Measurements from ENCODE around the gene ZNF784.

The ZNF784 gene

GRCh38 chr19:55603581-55604292, 20.6 kb downstream of the ZNF784 start:
- Histone ChIP-seq H2BK120ac (ENCODE audit: low read depth, low read length) (no peak overlapping the region), H2BK15ac (replicated peaks; ENCODE audit: low read depth) (no peak overlapping the region), H3K36me3 (ENCODE audit: control insufficient read depth, insufficient read depth, low read length) (no peaks in the 10 kb centered on the region), H2AK5ac (ENCODE audit: low read length) (no peak overlapping the region), H4K5ac (ENCODE audit: low read length) (no peak overlapping the region), H3K27me3 (ENCODE audit: insufficient read depth, low read length, poor library complexity) (no peaks in the 10 kb centered on the region), H2BK5ac (ENCODE audit: low read length) (no peak overlapping the region), H3K79me2 (ENCODE audit: control insufficient read depth, insufficient read depth, low read length) (peaks cover 2% of the 10 kb centered on the region), H3K4me2 (ENCODE audit: low read length) (no peak overlapping the region), H3K18ac (ENCODE audit: low read length) (no peak overlapping the region), H3K4me1 (ENCODE audit: control insufficient read depth, low read depth, low read length) (peaks cover 4% of the 10 kb centered on the region), H3K9ac (ENCODE audit: low read length) (peak overlapping the region; percentile 32), H3K4me3 (ENCODE audit: low read length) (no peak overlapping the region), H3K56ac (ENCODE audit: low read length) (peak overlapping the region; percentile 56), H3K4ac (ENCODE audit: low read depth, low read length) (no peak overlapping the region), H4K8ac (ENCODE audit: low read depth, low read length) (no peak overlapping the region), H3K27ac (ENCODE audit: low read depth, low read length) (no peak overlapping the region), H3K23ac (ENCODE audit: low read length) (no peak overlapping the region), H3K79me1 (ENCODE audit: low read length) (peaks cover 12% of the 10 kb centered on the region)
- DNase-seq, result peak; percentile 45
- WGBS (ENCODE audit: extremely low coverage, insufficient coverage, low lambda C conversion rate), result no CpG with 5 or more reads among the region's 22 CpGs

GRCh38 chr19:55603115-55603514, 21.3 kb downstream of the ZNF784 start:
- H3K4ac ChIP-seq (ENCODE audit: low read depth, low read length), result no peak overlapping the region
- H3K27ac ChIP-seq (ENCODE audit: low read depth, low read length), result no peak overlapping the region
- H3K4me1 ChIP-seq (ENCODE audit: control insufficient read depth, low read depth, low read length), result peaks cover 4% of the 10 kb centered on the region
- no peak overlapping the region for H3K23ac ChIP-seq (ENCODE audit: low read length)
- no CpG with 5 or more reads among the region's 21 CpGs for WGBS (ENCODE audit: extremely low coverage, insufficient coverage, low lambda C conversion rate)
- no peaks in the 10 kb centered on the region for H3K36me3 ChIP-seq (ENCODE audit: control insufficient read depth, insufficient read depth, low read length)
- H3K27me3 ChIP-seq (ENCODE audit: insufficient read depth, low read length, poor library complexity), result no peaks in the 10 kb centered on the region
- no peak overlapping the region for H2BK120ac ChIP-seq (ENCODE audit: low read depth, low read length)
- peaks cover 2% of the 10 kb centered on the region for H3K79me2 ChIP-seq (ENCODE audit: control insufficient read depth, insufficient read depth, low read length)
- H3K4me3 ChIP-seq (ENCODE audit: low read length), result no peak overlapping the region
- H2AK5ac ChIP-seq (ENCODE audit: low read length), result no peak overlapping the region
- H3K9ac ChIP-seq (ENCODE audit: low read length), result peak overlapping the region; percentile 4
- DNase-seq, result no peak
- H4K8ac ChIP-seq (ENCODE audit: low read depth, low read length), result no peak overlapping the region
- no peak overlapping the region for H4K5ac ChIP-seq (ENCODE audit: low read length)
- no peak overlapping the region for H3K18ac ChIP-seq (ENCODE audit: low read length)
- peak overlapping the region; percentile 56 for H3K56ac ChIP-seq (ENCODE audit: low read length)
- H2BK5ac ChIP-seq (ENCODE audit: low read length), result no peak overlapping the region
- peaks cover 12% of the 10 kb centered on the region for H3K79me1 ChIP-seq (ENCODE audit: low read length)
- H3K4me2 ChIP-seq (ENCODE audit: low read length), result no peak overlapping the region
- no peak overlapping the region for H2BK15ac ChIP-seq (replicated peaks; ENCODE audit: low read depth)

- WGBS (ENCODE audit: extremely low coverage, insufficient coverage, low lambda C conversion rate), result no CpG with 5 or more reads among the region's 60 CpGs
- no peak overlapping the region for H2BK5ac ChIP-seq (ENCODE audit: low read length)
- H3K79me1 ChIP-seq (ENCODE audit: low read length), result peaks cover 7% of the 10 kb centered on the region
- H4K5ac ChIP-seq (ENCODE audit: low read length), result no peak overlapping the region
- H3K36me3 ChIP-seq (ENCODE audit: control insufficient read depth, insufficient read depth, low read length), result no peaks in the 10 kb centered on the region
- H2BK120ac ChIP-seq (ENCODE audit: low read depth, low read length), result no peak overlapping the region
- no peak overlapping the region for H3K23ac ChIP-seq (ENCODE audit: low read length)
- no peak overlapping the region for H3K4me2 ChIP-seq (ENCODE audit: low read length)
- no peak for DNase-seq
- no peaks in the 10 kb centered on the region for H3K27me3 ChIP-seq (ENCODE audit: insufficient read depth, low read length, poor library complexity)
- no peak overlapping the region for H3K18ac ChIP-seq (ENCODE audit: low read length)
- no peak overlapping the region for H3K4me3 ChIP-seq (ENCODE audit: low read length)
- no peak overlapping the region for H3K27ac ChIP-seq (ENCODE audit: low read depth, low read length)
- H3K4me1 ChIP-seq (ENCODE audit: control insufficient read depth, low read depth, low read length), result peaks cover 4% of the 10 kb centered on the region
- no peak overlapping the region for H3K4ac ChIP-seq (ENCODE audit: low read depth, low read length)
- H2AK5ac ChIP-seq (ENCODE audit: low read length), result no peak overlapping the region
- H3K56ac ChIP-seq (ENCODE audit: low read length), result peak overlapping the region; percentile 0
- peaks cover 2% of the 10 kb centered on the region for H3K79me2 ChIP-seq (ENCODE audit: control insufficient read depth, insufficient read depth, low read length)
- no peak overlapping the region for H2BK15ac ChIP-seq (replicated peaks; ENCODE audit: low read depth)
- no peak overlapping the region for H4K8ac ChIP-seq (ENCODE audit: low read depth, low read length)
- H3K9ac ChIP-seq (ENCODE audit: low read length), result no peak overlapping the region
Observed at GRCh38 chr19:55602104-55603001, 22.0 kb downstream of the ZNF784 start.

GRCh38 chr19:55601084-55601483, 23.3 kb downstream of the ZNF784 start:
- no peak overlapping the region for H3K4me3 ChIP-seq (ENCODE audit: low read length)
- no peak overlapping the region for H3K23ac ChIP-seq (ENCODE audit: low read length)
- no peak overlapping the region for H2BK120ac ChIP-seq (ENCODE audit: low read depth, low read length)
- H3K56ac ChIP-seq (ENCODE audit: low read length), result no peak overlapping the region
- no peaks in the 10 kb centered on the region for H3K79me2 ChIP-seq (ENCODE audit: control insufficient read depth, insufficient read depth, low read length)
- no peak overlapping the region for H3K4ac ChIP-seq (ENCODE audit: low read depth, low read length)
- no peak overlapping the region for H4K8ac ChIP-seq (ENCODE audit: low read depth, low read length)
- H4K5ac ChIP-seq (ENCODE audit: low read length), result no peak overlapping the region
- no peak overlapping the region for H3K4me2 ChIP-seq (ENCODE audit: low read length)
- H3K9ac ChIP-seq (ENCODE audit: low read length), result peak overlapping the region; percentile 74
- H2BK5ac ChIP-seq (ENCODE audit: low read length), result no peak overlapping the region
- WGBS (ENCODE audit: extremely low coverage, insufficient coverage, low lambda C conversion rate), result no CpG with 5 or more reads among the region's 4 CpGs
- no peak overlapping the region for H2BK15ac ChIP-seq (replicated peaks; ENCODE audit: low read depth)
- no peaks in the 10 kb centered on the region for H3K4me1 ChIP-seq (ENCODE audit: control insufficient read depth, low read depth, low read length)
- H2AK5ac ChIP-seq (ENCODE audit: low read length), result no peak overlapping the region
- no peak overlapping the region for H3K27ac ChIP-seq (ENCODE audit: low read depth, low read length)
- H3K27me3 ChIP-seq (ENCODE audit: insufficient read depth, low read length, poor library complexity), result no peaks in the 10 kb centered on the region
- H3K79me1 ChIP-seq (ENCODE audit: low read length), result no peaks in the 10 kb centered on the region
- no peaks in the 10 kb centered on the region for H3K36me3 ChIP-seq (ENCODE audit: control insufficient read depth, insufficient read depth, low read length)
- DNase-seq, result no peak
- no peak overlapping the region for H3K18ac ChIP-seq (ENCODE audit: low read length)

- Histone ChIP-seq H3K4me2 (ENCODE audit: low read length) (peak overlapping the region; percentile 41), H3K4me1 (ENCODE audit: control insufficient read depth, low read depth, low read length) (no peaks in the 10 kb centered on the region), H2BK120ac (ENCODE audit: low read depth, low read length) (no peak overlapping the region), H3K27ac (ENCODE audit: low read depth, low read length) (peak overlapping the region; percentile 33), H3K23ac (ENCODE audit: low read length) (no peak overlapping the region), H3K4me3 (ENCODE audit: low read length) (peak overlapping the region; percentile 39), H3K9ac (ENCODE audit: low read length) (peak overlapping the region; percentile 74), H3K27me3 (ENCODE audit: insufficient read depth, low read length, poor library complexity) (no peaks in the 10 kb centered on the region), H3K79me1 (ENCODE audit: low read length) (no peaks in the 10 kb centered on the region), H3K56ac (ENCODE audit: low read length) (peak overlapping the region; percentile 100), H3K4ac (ENCODE audit: low read depth, low read length) (no peak overlapping the region), H2BK15ac (replicated peaks; ENCODE audit: low read depth) (no peak overlapping the region), H4K8ac (ENCODE audit: low read depth, low read length) (no peak overlapping the region), H3K36me3 (ENCODE audit: control insufficient read depth, insufficient read depth, low read length) (no peaks in the 10 kb centered on the region), H3K18ac (ENCODE audit: low read length) (peak overlapping the region; percentile 36), H2AK5ac (ENCODE audit: low read length) (no peak overlapping the region), H4K5ac (ENCODE audit: low read length) (no peak overlapping the region), H3K79me2 (ENCODE audit: control insufficient read depth, insufficient read depth, low read length) (no peaks in the 10 kb centered on the region), H2BK5ac (ENCODE audit: low read length) (no peak overlapping the region)
- no peak for DNase-seq
- no CpG with 5 or more reads among the region's 15 CpGs for WGBS (ENCODE audit: extremely low coverage, insufficient coverage, low lambda C conversion rate)
Observed at GRCh38 chr19:55600662-55601028, 23.7 kb downstream of the ZNF784 start.
